ENCODE results near the gene VPS13A.

DNA sequence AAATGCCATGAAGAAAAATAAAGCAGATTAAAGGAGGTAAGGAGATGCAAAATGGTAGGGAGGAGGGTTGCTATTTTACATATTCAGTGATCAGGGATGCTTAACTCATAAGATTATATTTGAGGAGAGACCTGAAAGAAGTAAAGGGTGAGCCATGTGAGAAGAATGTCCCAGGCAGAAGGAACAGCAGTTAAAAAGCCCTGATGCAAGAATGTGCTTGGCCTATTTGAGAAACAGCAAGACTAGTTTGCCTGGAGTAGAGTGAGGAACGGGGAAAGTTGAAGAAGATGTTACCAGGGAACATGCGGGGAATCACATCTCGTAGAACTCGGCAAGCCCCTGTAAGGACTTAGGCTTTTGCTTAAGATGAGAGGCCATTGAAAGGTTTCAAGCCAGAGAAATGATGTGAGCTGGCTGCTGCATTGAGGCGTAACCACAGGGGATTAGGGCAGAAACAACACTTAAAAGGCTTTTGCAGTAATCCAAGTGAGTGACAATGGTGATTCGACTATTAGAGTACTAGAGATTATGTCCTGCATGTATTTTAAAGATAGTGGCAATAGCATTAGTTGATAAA is 198.7 kb downstream of the VPS13A start:
- TF ChIP-seq CTCF (IDR thresholded peaks at IDR 0.05) (no peak), ZFX (IDR thresholded peaks at IDR 0.05; ENCODE audit: borderline replicate concordance) (no peak)
